Heart right ventricle (tissue), 16 donors: ENCODE measurements around the gene JMJD6. TPM values are rescaled to one million over a fixed set of nuclear protein-coding genes. Genes with fewer than 3 reads are reported as not detected.
A peak's percentile ranks its signal among the peaks of the same experiment; 100 is the strongest.

Experiments
- ATAC-seq, 8 donors: fragments of 200-7000 bp; cut with Tn5 transposase; one replicate each; pipeline ENCODE4 v1.9.1; 2020; ENCODE audit warnings: mild to moderate bottlenecking in 8 of 8, moderate library complexity in 8 of 8, moderate number of reproducible peaks in 1 of 8
- DNase-seq, 2 donors: peaks; one replicate each; pipeline ENCODE4 v3.0.0-alpha.2; 2020
- H3K27ac ChIP-seq, 10 donors: fragments of 200-600 bp; sonication (generic) in 2 of 10; one replicate each; pipeline versions ENCODE4 v1.5.0 to v1.8.0; 2020 to 2022; ENCODE audit warnings: mild to moderate bottlenecking in 3 of 10
- H3K27me3 ChIP-seq, 7 donors: fragments of 200-600 bp; one replicate each; pipeline ENCODE4 v1.8.0; 2021 to 2022; ENCODE audit warnings: mild to moderate bottlenecking in 2 of 7
- H3K36me3 ChIP-seq, 9 donors: fragments of 200-600 bp; sonication (generic) in 1 of 9; one replicate each; pipeline versions ENCODE4 v1.5.0 to v1.8.0; 2020 to 2022; ENCODE audit warnings: mild to moderate bottlenecking in 2 of 9
- H3K4me1 ChIP-seq, 9 donors: fragments of 200-600 bp; sonication (generic) in 1 of 9; one replicate each; pipeline versions ENCODE4 v1.5.0 to v1.8.0; 2020 to 2022; ENCODE audit warnings: mild to moderate bottlenecking in 4 of 9
- H3K4me3 ChIP-seq, 10 donors: fragments of 200-600 bp; sonication (generic) in 2 of 10; one replicate each; pipeline versions ENCODE4 v1.5.0 to v1.8.0; 2020 to 2022; ENCODE audit warnings: mild to moderate bottlenecking in 7 of 10, moderate library complexity in 2 of 10
- H3K9me3 ChIP-seq, 11 donors: fragments of 200-600 bp in 10 of 11; sonication (generic) in 2 of 11; one replicate each; pipeline versions ENCODE4 v1.5.0 to v1.8.0; 2013 to 2022; ENCODE audit warnings: mild to moderate bottlenecking in 2 of 11, control low read depth in 1 of 11, moderate library complexity in 1 of 11
- CTCF ChIP-seq, 9 donors: fragments of 200-600 bp; sonication (generic) in 2 of 9; IDR thresholded peaks; one replicate each; pipeline versions ENCODE4 v1.5.0 to v1.8.0; 2021 to 2022; ENCODE audit warnings: antibody characterized with exemption in 9 of 9, mild to moderate bottlenecking in 5 of 9, moderate library complexity in 1 of 9
- WGBS, 2 donors: extraction: QIAGEN DNeasy Blood & Tissue Kit; methylation state at CpG; one replicate each; pipeline ENCODE4 v1.1.7; 2013; ENCODE audit warnings: inconsistent platforms in 1 of 2; 5-methylcytosine and 5-hydroxymethylcytosine counted together
- intact Hi-C, 10 donors: fragments of 100-400 bp; cut with DNase I; formaldehyde crosslinking; loops; one replicate each; pipeline versions ENCODE4 v1.11.1 to v1.14.2; 2022
- polyA plus RNA-seq, 2 donors: library from polyadenylated mRNA; stranded (reverse); fragments of 200-250 nt; gene quantifications; one replicate each; pipeline ENCODE4 v1.2.3, GENCODE V29; 2013
- total RNA-seq, 10 donors: library from RNA; stranded (reverse); fragmentation: NEBNext Ultra II Directional in 3 of 10; extraction: Animal tissue kit (Norgen Biotek cat#: 25700) in 3 of 10; gene quantifications; one replicate each; pipeline versions ENCODE4 v1.2.1 to v1.2.4, GENCODE V29; 2021 to 2023
- donor health status: Arrhythmogenic right ventricular cardiomyopathy.
- donor health status: ischemic (EF 13 %, LVEDD 7.1; RV severe dilation, severe dysfunction).
- donor health status: healthy with polysubstance abuse.
- donor health status: DM: no; HTN: yes; CAD: no.
- donor health status: DM: no; HTN: no; CAD: no.
- donor health status: ischemic (EF 25% LVEDD 6.9; RV normal size, moderate dysfunction).
- donor health status: ischemic (EF 25% LVEDD 5.7; RV mildly dilated, moderate dysfunction).
- donor health status: healthy.
- donor health status: DM: yes; HTN: yes; CAD: no.
- donor health status: Ischemic cardiomyopathy.
- donor health status: ischemic (EF 35%, LVEDD 5.7; RV mildly dilated, moderate dysfunction).
- donor health status: nonischemic (EF 11% LVEDD 7.7; RV severe dilation, severe dysfunction).
- donor health status: DM: yes; HTN: yes; CAD: no.
- donor health status: PGD.
- donor health status: ischemic (EF 29% LVEDD 5.4; RV normal size, mild dysfunction).
- donor health status: nonischemic (EF 23%, LVEDD 6.1; RV moderate dilation, normal function).

JMJD6 gene
- total and polyA plus RNA-seq, 12 donors = 34.6 to 79.3 (median 43.2) TPM

GRCh38 chr17:76718516-76718915 lies 7.9 kb downstream of the JMJD6 start:
- WGBS, 2 donors = 87 to 89% methylated on average over 16 of the region's 16 CpGs
- Histone ChIP-seq H3K4me1 (peaks cover 17 to 73% (median 61%) of the 10 kb centered on the region in 9 donors), H3K27me3 (no peaks in the 10 kb centered on the region)

GRCh38 chr17:76716839-76717215 lies 9.6 kb downstream of the JMJD6 start:
- H3K36me3 ChIP-seq = peaks cover 0 to 92% (median 54%) of the 10 kb centered on the region in 9 donors
- peaks cover 17 to 69% (median 55%) of the 10 kb centered on the region in 9 donors for H3K4me1 ChIP-seq
- intact Hi-C loops = loop anchor here in 2 of 10 donors (5.0 to 10.0 kb wide), 2 partner anchors 35 to 162 kb away; no protein-coding TSS in a partner anchor
- H3K9me3 ChIP-seq = no peaks in the 10 kb centered on the region
- WGBS, 2 donors = 48 to 49% methylated on average over 6 of the region's 6 CpGs
- DNase-seq (no peak), ATAC-seq (no peak)
- H3K27ac ChIP-seq = peak overlapping the region in 9 of 10 donors; percentile 35 to 87 (median 66)
- no peaks in the 10 kb centered on the region for H3K27me3 ChIP-seq
- no peak for TF ChIP-seq CTCF (IDR thresholded peaks at IDR 0.05)
- peak overlapping the region in 1 of 10 donors; percentile 17 for H3K4me3 ChIP-seq

More at GRCh38 chr17:76718516-76718915, 7.9 kb downstream of the JMJD6 start:
- peaks cover 0 to 97% (median 68%) of the 10 kb centered on the region in 9 donors for H3K36me3 ChIP-seq
- H3K27ac ChIP-seq = no peak overlapping the region
- intact Hi-C loops = loop anchor here in 2 of 10 donors (5.0 to 10.0 kb wide), 2 partner anchors 36 to 164 kb away; no protein-coding TSS in a partner anchor
- DNase-seq (no peak), ATAC-seq (no peak)
- no peak for TF ChIP-seq CTCF (IDR thresholded peaks at IDR 0.05)
- no peak overlapping the region for H3K4me3 ChIP-seq
- H3K9me3 ChIP-seq = no peaks in the 10 kb centered on the region

- TF ChIP-seq CTCF (IDR thresholded peaks at IDR 0.05) = no peak
- Histone ChIP-seq H3K27me3 (no peaks in the 10 kb centered on the region), H3K4me3 (peak overlapping the region in 1 of 10 donors; percentile 17), H3K36me3 (peaks cover 0 to 87% (median 49%) of the 10 kb centered on the region in 9 donors), H3K4me1 (peaks cover 19 to 69% (median 55%) of the 10 kb centered on the region in 9 donors), H3K27ac (peak overlapping the region in 9 of 10 donors; percentile 35 to 87 (median 66)), H3K9me3 (no peaks in the 10 kb centered on the region)
- 31 to 36% methylated on average over 13 of the region's 13 CpGs for WGBS, 2 donors
- intact Hi-C loops = loop anchor here in 2 of 10 donors (5.0 to 10.0 kb wide), 2 partner anchors 34 to 161 kb away; no protein-coding TSS in a partner anchor
- DNase-seq = no peak
- ATAC-seq = peak in 7 of 8 donors; percentile 37 to 89 (median 56)
Measured at GRCh38 chr17:76716146-76716838, 10.1 kb downstream of the JMJD6 start.

GRCh38 chr17:76715496-76715830 lies 10.9 kb downstream of the JMJD6 start:
- H3K27me3 ChIP-seq = no peaks in the 10 kb centered on the region
- H3K36me3 ChIP-seq = peaks cover 0 to 78% (median 41%) of the 10 kb centered on the region in 9 donors
- ATAC-seq (no peak), DNase-seq (no peak)
- peaks cover 20 to 64% (median 50%) of the 10 kb centered on the region in 9 donors for H3K4me1 ChIP-seq
- H3K4me3 ChIP-seq = peak overlapping the region in 1 of 10 donors; percentile 16
- no peaks in the 10 kb centered on the region for H3K9me3 ChIP-seq
- no peak for TF ChIP-seq CTCF (IDR thresholded peaks at IDR 0.05)
- 71 to 80% methylated on average over 2 of the region's 2 CpGs for WGBS, 2 donors
- H3K27ac ChIP-seq = peak overlapping the region in 8 of 10 donors; percentile 39 to 87 (median 62)
- intact Hi-C loops = loop anchor here in 5 of 10 donors (2.0 to 10.0 kb wide), 5 partner anchors 33 to 161 kb away; no protein-coding TSS in a partner anchor
